Left ventricle myocardium inferior (tissue), 1 donor: ENCODE data around the gene ZMAT5. TPM values are rescaled to one million over a fixed set of nuclear protein-coding genes. Genes with fewer than 3 reads are reported as not detected.

ENCODE experiments used
- DNase-seq: peaks from one replicate; pipeline ENCODE4 v3.0.0-alpha.2; 2020
- H3K27ac ChIP-seq: fragments of 200-600 bp; replicated peaks from 2 replicates; pipeline ENCODE4 v1.8.0; 2021
- H3K27me3 ChIP-seq: fragments of 200-600 bp; 2 replicates; pipeline ENCODE4 v1.8.0; 2021; ENCODE audit warnings: low read depth
- H3K36me3 ChIP-seq: fragments of 200-600 bp; 2 replicates; pipeline ENCODE4 v1.8.0; 2021
- H3K4me1 ChIP-seq: fragments of 200-600 bp; 2 replicates; pipeline ENCODE4 v1.8.0; 2021
- H3K4me3 ChIP-seq: fragments of 200-600 bp; 2 replicates; pipeline ENCODE4 v1.8.0; 2021; ENCODE audit warnings: mild to moderate bottlenecking, moderate library complexity
- H3K9me3 ChIP-seq: fragments of 200-600 bp; replicated peaks from 2 replicates; pipeline ENCODE4 v1.8.0; 2021
- intact Hi-C: fragments of 100-400 bp; cut with micrococcal nuclease; formaldehyde crosslinking; loops from one replicate; pipeline ENCODE4 v1.11.0; 2022
- long read RNA-seq: library from polyadenylated mRNA; unstranded; transcript quantifications from one replicate; pipeline ENCODE4 v2.0.0, GENCODE V29; 2021
- total RNA-seq: library from RNA; stranded (reverse); fragmentation: NEBNext Ultra II Directional; extraction: Animal tissue kit (Norgen Biotek cat#: 25700); gene quantifications from one replicate; pipeline ENCODE4 v1.2.1, GENCODE V29; 2021
- TF ChIP-seq, protein P1 (sequence below): fragments of 200-600 bp; IDR thresholded peaks from 2 replicates; pipeline ENCODE4 v1.8.0; 2021; ENCODE audit warnings: antibody characterized with exemption, mild to moderate bottlenecking, borderline replicate concordance
- donor health status: DM: no; HTN: yes; CAD: no; lungs with severe emphysema.

The ZMAT5 gene, protein sequence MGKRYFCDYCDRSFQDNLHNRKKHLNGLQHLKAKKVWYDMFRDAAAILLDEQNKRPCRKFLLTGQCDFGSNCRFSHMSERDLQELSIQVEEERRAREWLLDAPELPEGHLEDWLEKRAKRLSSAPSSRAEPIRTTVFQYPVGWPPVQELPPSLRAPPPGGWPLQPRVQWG
- 20.6 TPM for total RNA-seq
- long read RNA-seq, partial matches to known transcripts: 2 of 14 reads
- long read RNA-seq, other reads (novel, unspliced or antisense): 9 of 14 reads

DNA sequence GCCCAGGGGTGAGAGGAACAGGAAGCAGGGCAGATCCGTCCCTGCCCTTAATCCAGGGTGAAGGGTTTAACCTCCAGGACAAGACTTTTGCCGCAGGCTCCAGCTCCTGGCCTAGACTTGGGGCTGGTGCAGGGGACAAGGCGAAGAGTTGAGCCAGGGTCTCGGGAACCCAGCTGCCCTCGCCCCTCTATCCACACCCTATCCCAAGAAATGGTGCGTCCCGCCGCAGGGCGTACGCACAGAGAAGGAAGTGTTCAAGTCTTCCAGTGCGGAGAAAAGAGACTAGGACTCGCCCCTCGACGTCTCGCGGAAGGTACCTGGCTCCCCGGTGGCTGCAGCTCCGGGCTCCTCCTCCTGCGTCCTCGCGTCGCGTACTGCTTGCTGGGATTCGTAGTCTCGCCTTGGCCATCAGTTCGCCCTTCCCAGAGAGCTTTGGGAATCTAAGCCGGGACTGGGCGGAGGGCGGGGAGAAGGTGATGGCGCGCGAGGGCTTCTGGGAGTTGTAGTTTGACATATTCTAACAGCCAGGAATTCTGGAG is at the start of gene ZMAT5:
Gene ZMAT5, minus strand, starts transcription at position 376 of the 539 bp plus-strand sequence. CDS start 18,463 bp downstream, outside the sequence.
- TF ChIP-seq, protein P1, sequence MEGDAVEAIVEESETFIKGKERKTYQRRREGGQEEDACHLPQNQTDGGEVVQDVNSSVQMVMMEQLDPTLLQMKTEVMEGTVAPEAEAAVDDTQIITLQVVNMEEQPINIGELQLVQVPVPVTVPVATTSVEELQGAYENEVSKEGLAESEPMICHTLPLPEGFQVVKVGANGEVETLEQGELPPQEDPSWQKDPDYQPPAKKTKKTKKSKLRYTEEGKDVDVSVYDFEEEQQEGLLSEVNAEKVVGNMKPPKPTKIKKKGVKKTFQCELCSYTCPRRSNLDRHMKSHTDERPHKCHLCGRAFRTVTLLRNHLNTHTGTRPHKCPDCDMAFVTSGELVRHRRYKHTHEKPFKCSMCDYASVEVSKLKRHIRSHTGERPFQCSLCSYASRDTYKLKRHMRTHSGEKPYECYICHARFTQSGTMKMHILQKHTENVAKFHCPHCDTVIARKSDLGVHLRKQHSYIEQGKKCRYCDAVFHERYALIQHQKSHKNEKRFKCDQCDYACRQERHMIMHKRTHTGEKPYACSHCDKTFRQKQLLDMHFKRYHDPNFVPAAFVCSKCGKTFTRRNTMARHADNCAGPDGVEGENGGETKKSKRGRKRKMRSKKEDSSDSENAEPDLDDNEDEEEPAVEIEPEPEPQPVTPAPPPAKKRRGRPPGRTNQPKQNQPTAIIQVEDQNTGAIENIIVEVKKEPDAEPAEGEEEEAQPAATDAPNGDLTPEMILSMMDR: no peak
- intact Hi-C loops: no loop called here
- H3K9me3 ChIP-seq: no peaks in the 10 kb centered on the region
- DNase-seq: peak; percentile 93
- H3K27ac ChIP-seq: peak within 1 kb of the TSS; percentile 98
- H3K36me3 ChIP-seq: peaks cover 28% of the 10 kb centered on the region
- peak within 1 kb of the TSS; percentile 98 for H3K4me3 ChIP-seq
- peaks cover 62% of the 10 kb centered on the region for H3K4me1 ChIP-seq
- H3K27me3 ChIP-seq: no peaks in the 10 kb centered on the region

DNA sequence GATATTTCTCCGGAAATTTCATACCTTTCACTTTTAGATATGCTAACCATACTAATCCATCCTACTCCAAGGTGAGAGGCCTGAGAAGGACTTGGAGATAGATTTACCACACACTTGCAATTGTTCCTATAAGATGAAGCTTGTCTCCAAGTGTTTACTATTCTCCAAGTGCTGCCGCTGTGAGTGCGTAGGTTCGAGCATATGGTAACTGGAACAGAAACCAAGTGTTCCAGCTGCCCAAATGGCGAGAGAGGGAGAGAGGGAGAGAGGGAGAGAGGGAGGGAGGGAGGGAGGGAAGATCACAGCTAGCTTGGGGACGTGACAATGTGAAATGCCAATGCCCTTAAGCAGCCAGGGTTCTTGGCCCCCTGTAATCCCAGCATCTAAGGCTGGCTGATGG is 49.7 kb upstream of the ZMAT5 start:
- intact Hi-C loops: no loop called here
- no peak overlapping the region for H3K4me3 ChIP-seq
- DNase-seq: no peak
- H3K36me3 ChIP-seq: peaks cover 62% of the 10 kb centered on the region
- peaks cover 64% of the 10 kb centered on the region for H3K4me1 ChIP-seq
- TF ChIP-seq, protein P1: no peak
- no peaks in the 10 kb centered on the region for H3K9me3 ChIP-seq
- no peaks in the 10 kb centered on the region for H3K27me3 ChIP-seq
- H3K27ac ChIP-seq: peak overlapping the region; percentile 66

DNA sequence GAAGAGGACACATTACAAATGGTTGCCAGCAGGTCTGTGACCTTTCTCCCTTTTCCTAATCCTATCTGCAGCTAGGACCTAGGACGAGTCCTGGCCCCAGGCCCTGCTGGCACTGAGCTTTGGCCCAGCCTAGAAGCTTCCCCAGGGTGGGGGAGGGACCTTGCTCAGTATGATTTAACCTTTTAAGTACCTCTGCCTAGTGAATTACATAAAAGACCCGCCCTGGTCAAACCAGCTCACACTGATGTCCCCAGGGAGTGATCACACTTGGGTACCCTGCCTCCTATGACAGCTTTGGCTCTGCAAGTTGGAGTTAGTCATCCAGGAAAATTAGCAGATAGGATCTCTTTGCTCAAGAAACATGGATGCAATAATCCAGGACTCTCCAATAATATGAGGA is 49.3 kb upstream of the ZMAT5 start:
- peaks cover 67% of the 10 kb centered on the region for H3K36me3 ChIP-seq
- peak overlapping the region; percentile 66 for H3K27ac ChIP-seq
- peaks cover 60% of the 10 kb centered on the region for H3K4me1 ChIP-seq

DNA sequence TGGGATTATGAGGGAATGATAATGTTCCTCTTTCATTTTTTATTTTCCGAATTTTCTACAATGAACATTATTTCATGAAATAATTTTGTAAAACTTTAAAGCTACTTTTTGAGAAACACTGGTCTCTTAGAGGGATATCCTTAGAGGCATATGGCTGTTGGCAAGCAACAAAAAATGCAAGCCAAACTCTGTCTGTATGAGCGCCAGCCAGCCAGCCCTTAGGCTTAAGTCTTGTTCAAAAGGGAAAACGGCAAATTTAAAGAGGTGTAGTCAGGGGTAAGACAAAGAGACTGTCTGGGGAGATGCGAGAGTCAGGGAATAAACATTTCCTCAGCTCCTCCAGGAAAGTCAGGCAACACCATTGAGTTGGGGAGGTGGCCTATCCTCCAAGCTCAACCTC is 48.8 kb upstream of the ZMAT5 start:
- H3K36me3 ChIP-seq: peaks cover 72% of the 10 kb centered on the region

More for the DNA sequence above, 49.3 kb upstream of the ZMAT5 start:
- Histone ChIP-seq H3K9me3 (no peaks in the 10 kb centered on the region), H3K27me3 (no peaks in the 10 kb centered on the region), H3K4me3 (no peak overlapping the region)
- TF ChIP-seq, protein P1: no peak
- intact Hi-C loops: no loop called here
- DNase-seq: peak; percentile 79

DNA sequence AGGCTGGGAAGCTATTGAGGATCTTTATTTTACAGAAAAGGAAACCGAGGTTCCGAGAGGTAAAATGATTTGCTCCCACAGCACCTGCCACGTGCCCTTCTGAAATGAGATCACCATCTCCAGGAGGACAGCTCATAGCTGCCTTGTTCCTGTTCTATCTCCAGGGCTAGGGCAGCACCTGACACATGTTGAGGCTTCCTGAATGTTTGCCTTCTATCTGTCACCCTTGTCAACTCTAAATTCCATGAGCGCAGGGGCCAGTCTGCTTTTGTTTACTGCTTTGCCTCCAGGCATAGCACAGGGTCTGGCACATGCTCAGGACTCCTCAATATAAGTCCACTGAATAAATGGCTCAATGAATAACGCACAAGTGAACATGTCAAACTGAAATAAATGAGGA is 47.2 kb upstream of the ZMAT5 start:
- DNase-seq: no peak
- no peak overlapping the region for H3K4me3 ChIP-seq
- H3K27ac ChIP-seq: peak overlapping the region; percentile 6
- TF ChIP-seq, protein P1: no peak
- intact Hi-C loops: no loop called here
- H3K27me3 ChIP-seq: no peaks in the 10 kb centered on the region
- peaks cover 53% of the 10 kb centered on the region for H3K4me1 ChIP-seq
- no peaks in the 10 kb centered on the region for H3K9me3 ChIP-seq
- peaks cover 75% of the 10 kb centered on the region for H3K36me3 ChIP-seq

More for the DNA sequence above, 48.8 kb upstream of the ZMAT5 start:
- Histone ChIP-seq H3K27ac (peak overlapping the region; percentile 66), H3K27me3 (no peaks in the 10 kb centered on the region), H3K4me1 (peaks cover 56% of the 10 kb centered on the region), H3K9me3 (no peaks in the 10 kb centered on the region), H3K4me3 (no peak overlapping the region)
- intact Hi-C loops: no loop called here
- TF ChIP-seq, protein P1: no peak
- DNase-seq: no peak
